ENCODE measurements around the gene KRTAP2-3. TPM values are rescaled to one million over a fixed set of nuclear protein-coding genes. Genes with fewer than 3 reads are reported as not detected.
"Not testable (repeated sequence)": the region's sequence is repeated elsewhere in the genome, so short reads cannot be mapped to it uniquely, and the experiment has no call there.

The KRTAP2-3 gene
- total RNA-seq, 1 donor from 2014 or later: not detected

- H3K4me3 Mint-ChIP-seq (ENCODE audit: unreplicated experiment): no peak overlapping the region
- H3K36me3 Mint-ChIP-seq (ENCODE audit: low read depth): peaks cover 3% of the 10 kb centered on the region
- peaks cover 20% of the 10 kb centered on the region for H3K4me1 Mint-ChIP-seq (ENCODE audit: low read depth)
- peaks cover 10% of the 10 kb centered on the region for H3K9me3 Mint-ChIP-seq (ENCODE audit: low read depth)
- TF ChIP-seq CTCF (IDR thresholded peaks at IDR 0.05): no peak
- H3K27ac Mint-ChIP-seq (ENCODE audit: unreplicated experiment): no peak overlapping the region
- H3K27me3 Mint-ChIP-seq (ENCODE audit: low read depth): no peaks in the 10 kb centered on the region
- DNase-seq (ENCODE audit: low spot score): no peak
Observed at GRCh38 chr17:41052566-41052965, 7.3 kb downstream of the KRTAP2-3 start.

- H3K27ac Mint-ChIP-seq (ENCODE audit: unreplicated experiment): peak overlapping the region; percentile 60
- H3K4me1 Mint-ChIP-seq (ENCODE audit: low read depth): peaks cover 23% of the 10 kb centered on the region
- DNase-seq (ENCODE audit: low spot score): no peak
- no peaks in the 10 kb centered on the region for H3K27me3 Mint-ChIP-seq (ENCODE audit: low read depth)
- peaks cover 2% of the 10 kb centered on the region for H3K36me3 Mint-ChIP-seq (ENCODE audit: low read depth)
- no peak overlapping the region for H3K4me3 Mint-ChIP-seq (ENCODE audit: unreplicated experiment)
- TF ChIP-seq CTCF (IDR thresholded peaks at IDR 0.05): no peak
- H3K9me3 Mint-ChIP-seq (ENCODE audit: low read depth): peaks cover 6% of the 10 kb centered on the region
Observed at GRCh38 chr17:41049110-41049509, 10.8 kb downstream of the KRTAP2-3 start.

- Mint-ChIP-seq H3K4me1 (ENCODE audit: low read depth) (peaks cover 23% of the 10 kb centered on the region), H3K27ac (ENCODE audit: unreplicated experiment) (peak overlapping the region; percentile 60), H3K36me3 (ENCODE audit: low read depth) (no peaks in the 10 kb centered on the region), H3K27me3 (ENCODE audit: low read depth) (no peaks in the 10 kb centered on the region), H3K4me3 (ENCODE audit: unreplicated experiment) (peak overlapping the region; percentile 9), H3K9me3 (ENCODE audit: low read depth) (peaks cover 7% of the 10 kb centered on the region)
- no peak for DNase-seq (ENCODE audit: low spot score)
- TF ChIP-seq CTCF (IDR thresholded peaks at IDR 0.05): no peak
Observed at GRCh38 chr17:41048441-41048840, 11.5 kb downstream of the KRTAP2-3 start.

- not testable (repeated sequence) for H3K4me3 Mint-ChIP-seq (ENCODE audit: unreplicated experiment); DNase-seq (ENCODE audit: low spot score); H3K36me3 Mint-ChIP-seq (ENCODE audit: low read depth); H3K9me3 Mint-ChIP-seq (ENCODE audit: low read depth); H3K27me3 Mint-ChIP-seq (ENCODE audit: low read depth)
- Mint-ChIP-seq H3K27ac (ENCODE audit: unreplicated experiment) (peak within 1 kb of the TSS; percentile 60), H3K4me1 (ENCODE audit: low read depth) (peaks cover 23% of the 10 kb centered on the region)
Observed at GRCh38 chr17:41046735-41047465, 13.0 kb downstream of the KRTAP2-3 start, which contains the start of gene KRTAP2-1. KRTAP2-1 (minus strand) TSS chr17:41047316; CDS start chr17:41047267, 49 bp downstream.

- Mint-ChIP-seq H3K36me3 (ENCODE audit: low read depth) (peaks cover 1% of the 10 kb centered on the region), H3K9me3 (ENCODE audit: low read depth) (peaks cover 9% of the 10 kb centered on the region), H3K27me3 (ENCODE audit: low read depth) (no peaks in the 10 kb centered on the region), H3K4me1 (ENCODE audit: low read depth) (peaks cover 7% of the 10 kb centered on the region), H3K27ac (ENCODE audit: unreplicated experiment) (no peak overlapping the region), H3K4me3 (ENCODE audit: unreplicated experiment) (no peak overlapping the region)
- no peak for DNase-seq (ENCODE audit: low spot score)
- TF ChIP-seq CTCF (IDR thresholded peaks at IDR 0.05): no peak
Observed at GRCh38 chr17:41042953-41043352, 17.0 kb downstream of the KRTAP2-3 start.

All from chondrocyte (in vitro differentiated cells).